HG03066 (cell line): ENCODE data around the gene TRIM2.

Experiments
- ATAC-seq: cut with Tn5 transposase; IDR thresholded peaks from one replicate; pipeline ENCODE4 v1.9.1; 2021; ENCODE audit warnings: low read depth; ENCODE audit not compliant: unreplicated experiment

Gene TRIM2

GRCh38 chr4:153271820-153272219, 67.6 kb downstream of the TRIM2 start:
- ATAC-seq: no peak

GRCh38 chr4:153273751-153274150, 69.5 kb downstream of the TRIM2 start:
- no peak for ATAC-seq

GRCh38 chr4:153274967-153275366, 70.7 kb downstream of the TRIM2 start:
- no peak for ATAC-seq

GRCh38 chr4:153275380-153276276, 71.4 kb downstream of the TRIM2 start:
- no peak for ATAC-seq

- ATAC-seq: no peak
These were observed 72.7 kb downstream of the TRIM2 start for GRCh38 chr4:153276971-153277370.

GRCh38 chr4:153281476-153281875, 77.2 kb downstream of the TRIM2 start:
- ATAC-seq: no peak

GRCh38 chr4:153282023-153282422, 77.8 kb downstream of the TRIM2 start:
- no peak for ATAC-seq

GRCh38 chr4:153283260-153283659, 79.0 kb downstream of the TRIM2 start:
- ATAC-seq: no peak

GRCh38 chr4:153290134-153290533, 85.9 kb downstream of the TRIM2 start:
- no peak for ATAC-seq

- no peak for ATAC-seq
These were observed 87.3 kb downstream of the TRIM2 start for GRCh38 chr4:153291562-153291961.

GRCh38 chr4:153292897-153293741, 88.9 kb downstream of the TRIM2 start:
- no peak for ATAC-seq

GRCh38 chr4:153293742-153294057, 89.5 kb downstream of the TRIM2 start:
- ATAC-seq: no peak

- ATAC-seq: no peak
These were observed 90.4 kb downstream of the TRIM2 start for GRCh38 chr4:153294631-153295030.

- ATAC-seq: no peak
These were observed 91.0 kb downstream of the TRIM2 start for GRCh38 chr4:153295131-153295755.

GRCh38 chr4:153296040-153296823, 92.0 kb downstream of the TRIM2 start:
- no peak for ATAC-seq

- no peak for ATAC-seq
These were observed 92.9 kb downstream of the TRIM2 start for GRCh38 chr4:153297116-153297515.

- ATAC-seq: no peak
These were observed 106.5 kb downstream of the TRIM2 start for GRCh38 chr4:153310793-153311192.

- no peak for ATAC-seq
These were observed 110.7 kb downstream of the TRIM2 start for GRCh38 chr4:153314915-153315314.

GRCh38 chr4:153318696-153319320, 114.6 kb downstream of the TRIM2 start:
- ATAC-seq: no peak

GRCh38 chr4:153322791-153323190, 118.5 kb downstream of the TRIM2 start:
- no peak for ATAC-seq
